H1 (cell line): ENCODE results near the gene SERHL2.
"Not testable (repeated sequence)": the region's sequence is repeated elsewhere in the genome, so short reads cannot be mapped to it uniquely, and the experiment has no call there.

Source experiments
- ATF2 ChIP-seq: IDR thresholded peaks from 2 replicates; pipeline ENCODE4 v1.6.1; 2012; ENCODE audit warnings: low read length, inconsistent platforms
- CTCF ChIP-seq, 3 experiments: IDR thresholded peaks; 1 replicate in 2 of 3; 2 replicates in 1 of 3; pipeline versions ENCODE4 v1.5.1 to v1.6.1; 2011; ENCODE audit warnings: low read length in 3 of 3, mild to moderate bottlenecking in 3 of 3, inconsistent platforms in 2 of 3, low read depth in 1 of 3, moderate library complexity in 1 of 3; ENCODE audit not compliant: insufficient read depth in 1 of 3; ENCODE audit errors: control extremely low read depth in 1 of 3
- EP300 ChIP-seq, 2 experiments: IDR thresholded peaks; 1 replicate in 1 of 2; 2 replicates in 1 of 2; pipeline ENCODE4 v1.6.1; 2011 to 2012; ENCODE audit warnings: low read depth in 2 of 2, low read length in 2 of 2, mild to moderate bottlenecking in 2 of 2, borderline replicate concordance in 1 of 2, inconsistent platforms in 1 of 2, moderate library complexity in 1 of 2
- EZH2 ChIP-seq: fragments of 200-600 bp; sonication (generic); IDR thresholded peaks from 2 replicates; pipeline ENCODE4 v1.7.1; 2012; ENCODE audit warnings: low read depth, mild to moderate bottlenecking, moderate library complexity, low read length, inconsistent platforms; ENCODE audit not compliant: severe bottlenecking
- GABPA ChIP-seq: IDR thresholded peaks from 2 replicates; pipeline ENCODE4 v1.6.1; 2011; ENCODE audit warnings: mild to moderate bottlenecking, low read length, moderate library complexity, borderline replicate concordance; ENCODE audit not compliant: insufficient read depth
- MAFK ChIP-seq: IDR thresholded peaks from 2 replicates; pipeline ENCODE4 v1.6.1; 2012; ENCODE audit warnings: low read depth, mild to moderate bottlenecking, improper control_type of control experiment, low read length
- MAX ChIP-seq: IDR thresholded peaks from 2 replicates; pipeline ENCODE4 v1.6.1; 2012; ENCODE audit warnings: inconsistent platforms
- POLR2AphosphoS5 ChIP-seq: IDR thresholded peaks from 2 replicates; pipeline ENCODE4 v1.6.1; 2011; ENCODE audit warnings: low read depth, low read length
- SP4 ChIP-seq: IDR thresholded peaks from 2 replicates; pipeline ENCODE4 v1.6.1; 2012; ENCODE audit warnings: low read length, inconsistent platforms

GRCh38 chr22:42607641-42608040 lies 53.9 kb downstream of the SERHL2 start:
- TF ChIP-seq CTCF (IDR thresholded peaks at IDR 0.05; ENCODE audit: control extremely low read depth in 1 of 3, insufficient read depth in 1 of 3, low read depth in 1 of 3, low read length in 3 of 3); MAX; POLR2AphosphoS5; EZH2; MAFK; GABPA; ATF2; EP300 (IDR thresholded peaks at IDR 0.05; ENCODE audit: borderline replicate concordance in 1 of 2, low read depth in 2 of 2, low read length in 2 of 2); SP4: not testable (repeated sequence)
